Astrocyte (in vitro differentiated cells and primary cell): ENCODE data around the gene TMEM18. TPM values are rescaled to one million over a fixed set of nuclear protein-coding genes. Genes with fewer than 3 reads are reported as not detected.
"Not testable (repeated sequence)": the region's sequence is repeated elsewhere in the genome, so short reads cannot be mapped to it uniquely, and the experiment has no call there.

Source experiments
- DNase-seq: peaks from one replicate; pipeline ENCODE4 v3.0.0-alpha.2; 2010; ENCODE audit warnings: low read depth
- FAIRE-seq: peaks from 2 replicates; lab custom pipeline; 2011; peaks lifted over from hg19 to GRCh38; lab: Jason Lieb, UNC
- H2AFZ ChIP-seq: 2 replicates; pipeline ENCODE4 v1.6.0; 2012; ENCODE audit warnings: low read depth, low read length, inconsistent platforms
- H3K27ac ChIP-seq: 2 replicates; pipeline ENCODE4 v1.5.1; 2011; ENCODE audit warnings: low read depth, low read length, inconsistent platforms
- H3K27me3 ChIP-seq: 2 replicates; pipeline ENCODE4 v1.6.0; 2011; ENCODE audit warnings: low read length, inconsistent platforms; ENCODE audit not compliant: insufficient read depth
- H3K36me3 ChIP-seq: 2 replicates; pipeline ENCODE4 v1.5.1; 2011; ENCODE audit warnings: low read length, inconsistent platforms; ENCODE audit not compliant: insufficient read depth
- H3K4me1 ChIP-seq: 2 replicates; pipeline ENCODE4 v1.5.1; 2011; ENCODE audit warnings: low read length, inconsistent platforms; ENCODE audit not compliant: insufficient read depth
- H3K4me2 ChIP-seq: 2 replicates; pipeline ENCODE4 v1.6.0; 2012; ENCODE audit warnings: low read length, inconsistent platforms
- H3K4me3 ChIP-seq: 2 replicates; pipeline ENCODE4 v1.5.1; 2011; ENCODE audit warnings: low read depth, mild to moderate bottlenecking, low read length, inconsistent platforms; ENCODE audit not compliant: insufficient read depth
- H3K79me2 ChIP-seq: 2 replicates; pipeline ENCODE4 v1.6.0; 2012; ENCODE audit warnings: mild to moderate bottlenecking, low read length, inconsistent platforms; ENCODE audit not compliant: insufficient read depth
- H3K9ac ChIP-seq: 2 replicates; pipeline ENCODE4 v1.6.0; 2012; ENCODE audit warnings: mild to moderate bottlenecking, low read length, inconsistent platforms
- H3K9me3 ChIP-seq: 2 replicates; pipeline ENCODE4 v1.5.1; 2012; ENCODE audit warnings: low read depth, mild to moderate bottlenecking, low read length, inconsistent platforms; ENCODE audit not compliant: insufficient read depth
- H4K20me1 ChIP-seq: 2 replicates; pipeline ENCODE4 v1.6.0; 2012; ENCODE audit warnings: low read length, inconsistent platforms; ENCODE audit not compliant: insufficient read depth
- H3K27ac Mint-ChIP-seq: one replicate; pipeline ENCODE4 v1.8.0; 2021; ENCODE audit warnings: mild to moderate bottlenecking, mixed read lengths; ENCODE audit not compliant: unreplicated experiment
- H3K27me3 Mint-ChIP-seq: one replicate; pipeline ENCODE4 v1.8.0; 2021; ENCODE audit warnings: low read depth, mixed read lengths; ENCODE audit not compliant: unreplicated experiment
- H3K36me3 Mint-ChIP-seq: one replicate; pipeline ENCODE4 v1.8.0; 2021; ENCODE audit warnings: low read depth, mixed read lengths; ENCODE audit not compliant: unreplicated experiment
- H3K4me1 Mint-ChIP-seq: one replicate; pipeline ENCODE4 v1.8.0; 2021; ENCODE audit warnings: low read depth, mixed read lengths; ENCODE audit not compliant: unreplicated experiment
- H3K4me3 Mint-ChIP-seq: one replicate; pipeline ENCODE4 v1.8.0; 2021; ENCODE audit warnings: mild to moderate bottlenecking, moderate library complexity, mixed read lengths; ENCODE audit not compliant: unreplicated experiment
- H3K9me3 Mint-ChIP-seq: one replicate; pipeline ENCODE4 v1.8.0; 2021; ENCODE audit warnings: mild to moderate bottlenecking, mixed read lengths; ENCODE audit not compliant: unreplicated experiment
- CTCF ChIP-seq: IDR thresholded peaks from 2 replicates; pipeline ENCODE4 v1.5.1; 2011; ENCODE audit warnings: low read depth, mild to moderate bottlenecking, inconsistent platforms, low read length, moderate library complexity; ENCODE audit not compliant: insufficient read depth
- EZH2 ChIP-seq: IDR thresholded peaks from 2 replicates; pipeline ENCODE4 v1.6.1; 2012; ENCODE audit warnings: mild to moderate bottlenecking, low read length, inconsistent platforms; ENCODE audit not compliant: insufficient read depth
- total RNA-seq: library from RNA; stranded (reverse); gene quantifications from 2 replicates; pipeline ENCODE4 v1.2.1, GENCODE V29; 2021

The TMEM18 gene
- total RNA-seq, 1 donor from 2014 or later = 16.8 TPM

GRCh38 chr2:709138-709765, 32.0 kb upstream of the TMEM18 start:
- no peaks in the 10 kb centered on the region for H3K4me1 ChIP-seq
- no peak for FAIRE-seq
- DNase-seq = no peak
- no peak overlapping the region for H3K27ac ChIP-seq
- Mint-ChIP-seq H3K36me3 (no peaks in the 10 kb centered on the region), H3K27ac (no peak overlapping the region), H3K27me3 (peaks cover 7% of the 10 kb centered on the region), H3K4me3 (no peak overlapping the region), H3K9me3 (no peaks in the 10 kb centered on the region), H3K4me1 (no peaks in the 10 kb centered on the region)
- TF ChIP-seq CTCF (no peak), EZH2 (no peak)
- no peaks in the 10 kb centered on the region for H3K79me2 ChIP-seq
- H3K4me2 ChIP-seq = no peak overlapping the region
- H4K20me1 ChIP-seq = no peaks in the 10 kb centered on the region
- no peaks in the 10 kb centered on the region for H3K36me3 ChIP-seq
- no peak overlapping the region for H2AFZ ChIP-seq
- H3K27me3 ChIP-seq = no peaks in the 10 kb centered on the region
- H3K9me3 ChIP-seq = no peaks in the 10 kb centered on the region
- no peak overlapping the region for H3K9ac ChIP-seq
- no peak overlapping the region for H3K4me3 ChIP-seq

GRCh38 chr2:708667-709066, 31.5 kb upstream of the TMEM18 start:
- Mint-ChIP-seq H3K27me3 (peaks cover 7% of the 10 kb centered on the region), H3K4me1 (no peaks in the 10 kb centered on the region), H3K27ac (no peak overlapping the region), H3K9me3 (no peaks in the 10 kb centered on the region), H3K4me3 (no peak overlapping the region), H3K36me3 (no peaks in the 10 kb centered on the region)
- no peak overlapping the region for H3K27ac ChIP-seq
- H3K27me3 ChIP-seq = no peaks in the 10 kb centered on the region
- no peaks in the 10 kb centered on the region for H3K9me3 ChIP-seq
- H4K20me1 ChIP-seq = no peaks in the 10 kb centered on the region
- no peak overlapping the region for H3K4me2 ChIP-seq
- no peak for DNase-seq
- H2AFZ ChIP-seq = no peak overlapping the region
- H3K9ac ChIP-seq = no peak overlapping the region
- FAIRE-seq = no peak
- no peak overlapping the region for H3K4me3 ChIP-seq
- no peaks in the 10 kb centered on the region for H3K4me1 ChIP-seq
- TF ChIP-seq EZH2 (no peak), CTCF (no peak)
- H3K79me2 ChIP-seq = no peaks in the 10 kb centered on the region
- H3K36me3 ChIP-seq = no peaks in the 10 kb centered on the region

GRCh38 chr2:705971-706511, 28.8 kb upstream of the TMEM18 start:
- no peak overlapping the region for H3K4me3 ChIP-seq
- H3K79me2 ChIP-seq = no peaks in the 10 kb centered on the region
- Mint-ChIP-seq H3K9me3 (peaks cover 2% of the 10 kb centered on the region), H3K4me1 (no peaks in the 10 kb centered on the region), H3K27me3 (no peaks in the 10 kb centered on the region), H3K4me3 (no peak overlapping the region), H3K27ac (no peak overlapping the region), H3K36me3 (no peaks in the 10 kb centered on the region)
- H3K9ac ChIP-seq = no peak overlapping the region
- no peaks in the 10 kb centered on the region for H3K4me1 ChIP-seq
- TF ChIP-seq EZH2 (no peak), CTCF (no peak)
- H3K27me3 ChIP-seq = no peaks in the 10 kb centered on the region
- H3K9me3 ChIP-seq = no peaks in the 10 kb centered on the region
- no peak overlapping the region for H2AFZ ChIP-seq
- H3K27ac ChIP-seq = no peak overlapping the region
- no peak overlapping the region for H3K4me2 ChIP-seq
- H3K36me3 ChIP-seq = no peaks in the 10 kb centered on the region
- no peak for FAIRE-seq
- DNase-seq = no peak
- H4K20me1 ChIP-seq = no peaks in the 10 kb centered on the region

GRCh38 chr2:702765-703164, 25.6 kb upstream of the TMEM18 start:
- not testable (repeated sequence) for H3K27ac Mint-ChIP-seq

More at GRCh38 chr2:702765-703164, 25.6 kb upstream of the TMEM18 start:
- not testable (repeated sequence) for H2AFZ ChIP-seq, H3K79me2 ChIP-seq, H3K4me1 ChIP-seq, H4K20me1 ChIP-seq, H3K27me3 ChIP-seq, H3K27me3 Mint-ChIP-seq, H3K4me3 Mint-ChIP-seq, H3K9ac ChIP-seq, H3K4me2 ChIP-seq, H3K9me3 Mint-ChIP-seq, FAIRE-seq, H3K27ac ChIP-seq, H3K4me1 Mint-ChIP-seq, H3K36me3 ChIP-seq, H3K4me3 ChIP-seq, H3K9me3 ChIP-seq, DNase-seq, H3K36me3 Mint-ChIP-seq
